Hepatocyte (in vitro differentiated cells): ENCODE data around the gene NKD1. TPM values are rescaled to one million over a fixed set of nuclear protein-coding genes. Genes with fewer than 3 reads are reported as not detected.

ENCODE experiments used
- DNase-seq: peaks from one replicate; pipeline ENCODE4 v3.0.0-alpha.2; 2016; ENCODE audit warnings: low spot score
- H2AFZ ChIP-seq: fragments of 200-600 bp; sonication (generic); 2 replicates; pipeline ENCODE4 v1.6.0; 2016; ENCODE audit warnings: antibody characterized with exemption, mild to moderate bottlenecking
- H3K27ac ChIP-seq: fragments of 200-600 bp; sonication (generic); 2 replicates; pipeline ENCODE4 v1.5.1; 2016; ENCODE audit warnings: mild to moderate bottlenecking
- H3K27me3 ChIP-seq: fragments of 200-600 bp; sonication (generic); 2 replicates; pipeline ENCODE4 v1.6.1; 2016
- H3K36me3 ChIP-seq: fragments of 200-600 bp; sonication (generic); replicated peaks from 2 replicates; pipeline ENCODE4 v1.5.1; 2016; ENCODE audit warnings: low read depth; ENCODE audit not compliant: insufficient read depth
- H3K4me1 ChIP-seq: fragments of 200-600 bp; sonication (generic); 2 replicates; pipeline ENCODE4 v1.5.1; 2016; ENCODE audit warnings: mild to moderate bottlenecking, moderate library complexity; ENCODE audit not compliant: insufficient read depth
- H3K4me2 ChIP-seq: fragments of 200-600 bp; sonication (generic); 2 replicates; pipeline ENCODE4 v1.6.0; 2016
- H3K4me3 ChIP-seq: fragments of 200-600 bp; sonication (generic); 2 replicates; pipeline ENCODE4 v1.5.1; 2016; ENCODE audit warnings: mild to moderate bottlenecking
- H3K79me2 ChIP-seq: fragments of 200-600 bp; sonication (generic); 2 replicates; pipeline ENCODE4 v1.6.0; 2017; ENCODE audit warnings: mild to moderate bottlenecking
- H3K9me2 ChIP-seq: fragments of 200-600 bp; sonication (generic); replicated peaks from 2 replicates; pipeline ENCODE4 v1.6.0; 2017; ENCODE audit warnings: mild to moderate bottlenecking; ENCODE audit not compliant: insufficient read depth
- H3K9me3 ChIP-seq: fragments of 200-600 bp; sonication (generic); 2 replicates; pipeline ENCODE4 v1.5.1; 2016; ENCODE audit warnings: low read depth, mild to moderate bottlenecking
- H4K20me1 ChIP-seq: fragments of 200-600 bp; sonication (generic); 2 replicates; pipeline ENCODE4 v1.6.0; 2016; ENCODE audit warnings: mild to moderate bottlenecking; ENCODE audit not compliant: insufficient read depth, poor library complexity, severe bottlenecking
- EZH2 ChIP-seq: fragments of 200-600 bp; sonication (generic); IDR thresholded peaks from 2 replicates; pipeline ENCODE4 v1.6.1; 2016; ENCODE audit warnings: antibody characterized with exemption, mild to moderate bottlenecking, borderline replicate concordance
- EZH2phosphoT487 ChIP-seq: fragments of 200-600 bp; sonication (generic); IDR thresholded peaks from one replicate; pipeline ENCODE4 v1.6.1; 2018; ENCODE audit warnings: antibody characterized with exemption, mild to moderate bottlenecking, low read depth, moderate library complexity; ENCODE audit not compliant: unreplicated experiment, severe bottlenecking
- WGBS: methylation state at CpG from one replicate; pipeline ENCODE4 v1.1.6; 2016; ENCODE audit warnings: low lambda C conversion rate; ENCODE audit errors: missing lambda C conversion rate; 5-methylcytosine and 5-hydroxymethylcytosine counted together
- polyA plus RNA-seq: library from polyadenylated mRNA; unstranded; fragments of >200 nt; fragmentation: Nextera tagmentation; extraction: Ambion mirVana; gene quantifications from 2 replicates; pipeline ENCODE4 v1.2.1, GENCODE V29; 2016
- total RNA-seq: library from RNA; depleted of rRNA; stranded (reverse); fragments of >200 nt; gene quantifications from 2 replicates; pipeline ENCODE4 v1.2.3, GENCODE V29; 2014
- TF ChIP-seq, protein P1 (sequence below): fragments of 200-600 bp; sonication (generic); IDR thresholded peaks from 2 replicates; pipeline ENCODE4 v1.5.1; 2016; ENCODE audit warnings: antibody characterized with exemption, mild to moderate bottlenecking; ENCODE audit not compliant: poor library complexity

Gene NKD1
- total and polyA plus RNA-seq, 2 experiments from 2014 or later = 5.9 to 26.3 TPM

DNA sequence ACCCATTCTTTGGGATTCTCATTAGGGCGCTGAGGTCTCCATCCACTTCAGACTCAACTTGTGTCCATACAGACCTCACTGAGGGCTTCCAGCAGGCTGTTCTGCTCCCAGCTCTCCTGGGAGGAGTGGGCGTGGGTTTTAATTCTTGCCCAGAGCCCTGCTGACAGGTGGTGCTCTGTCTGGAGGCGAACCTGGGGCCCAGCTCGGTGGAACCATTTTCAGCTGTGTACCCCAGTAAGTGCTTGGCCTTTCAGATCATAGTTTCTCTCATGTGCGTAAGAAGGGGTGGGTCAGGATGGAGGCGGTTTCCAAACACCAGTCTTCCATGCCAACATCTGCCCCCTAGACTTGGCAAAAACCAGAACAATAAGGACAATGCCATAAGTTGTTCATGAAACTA lies 21.4 kb upstream of the NKD1 start:
- H3K4me2 ChIP-seq = no peak overlapping the region
- H2AFZ ChIP-seq = no peak overlapping the region
- H3K9me3 ChIP-seq = no peaks in the 10 kb centered on the region
- H3K4me3 ChIP-seq = no peak overlapping the region
- H3K79me2 ChIP-seq = no peaks in the 10 kb centered on the region
- H4K20me1 ChIP-seq = no peaks in the 10 kb centered on the region
- no peaks in the 10 kb centered on the region for H3K27me3 ChIP-seq
- WGBS = 93% methylated on average over 6 of the region's 6 CpGs
- TF ChIP-seq EZH2phosphoT487 (no peak), EZH2 (no peak)
- TF ChIP-seq, protein P1, sequence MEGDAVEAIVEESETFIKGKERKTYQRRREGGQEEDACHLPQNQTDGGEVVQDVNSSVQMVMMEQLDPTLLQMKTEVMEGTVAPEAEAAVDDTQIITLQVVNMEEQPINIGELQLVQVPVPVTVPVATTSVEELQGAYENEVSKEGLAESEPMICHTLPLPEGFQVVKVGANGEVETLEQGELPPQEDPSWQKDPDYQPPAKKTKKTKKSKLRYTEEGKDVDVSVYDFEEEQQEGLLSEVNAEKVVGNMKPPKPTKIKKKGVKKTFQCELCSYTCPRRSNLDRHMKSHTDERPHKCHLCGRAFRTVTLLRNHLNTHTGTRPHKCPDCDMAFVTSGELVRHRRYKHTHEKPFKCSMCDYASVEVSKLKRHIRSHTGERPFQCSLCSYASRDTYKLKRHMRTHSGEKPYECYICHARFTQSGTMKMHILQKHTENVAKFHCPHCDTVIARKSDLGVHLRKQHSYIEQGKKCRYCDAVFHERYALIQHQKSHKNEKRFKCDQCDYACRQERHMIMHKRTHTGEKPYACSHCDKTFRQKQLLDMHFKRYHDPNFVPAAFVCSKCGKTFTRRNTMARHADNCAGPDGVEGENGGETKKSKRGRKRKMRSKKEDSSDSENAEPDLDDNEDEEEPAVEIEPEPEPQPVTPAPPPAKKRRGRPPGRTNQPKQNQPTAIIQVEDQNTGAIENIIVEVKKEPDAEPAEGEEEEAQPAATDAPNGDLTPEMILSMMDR = no peak
- H3K9me2 ChIP-seq = no peaks in the 10 kb centered on the region
- no peaks in the 10 kb centered on the region for H3K36me3 ChIP-seq
- H3K27ac ChIP-seq = no peak overlapping the region
- no peak for DNase-seq
- H3K4me1 ChIP-seq = no peaks in the 10 kb centered on the region

DNA sequence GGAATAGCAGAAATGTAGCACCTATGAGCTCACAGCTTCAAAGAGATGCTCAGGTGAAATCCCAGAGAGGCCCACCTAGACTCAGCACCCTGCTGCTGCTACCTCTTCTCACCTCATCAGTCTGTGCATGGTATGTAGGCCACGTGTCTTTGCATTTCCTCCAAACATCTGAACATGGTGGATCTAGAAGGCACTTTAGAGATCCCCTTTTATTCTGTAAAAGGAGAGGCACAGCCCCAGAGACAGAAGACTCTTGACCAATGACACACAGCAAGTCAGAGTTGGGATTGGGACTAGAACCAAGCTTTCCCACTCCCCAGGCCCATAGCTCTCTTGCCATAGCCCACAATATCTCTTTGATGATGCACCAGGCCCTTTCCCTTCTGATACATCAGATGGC lies 19.4 kb upstream of the NKD1 start:
- Histone ChIP-seq H3K27me3 (no peaks in the 10 kb centered on the region), H3K9me2 (no peaks in the 10 kb centered on the region), H3K27ac (no peak overlapping the region), H2AFZ (no peak overlapping the region), H3K36me3 (no peaks in the 10 kb centered on the region), H3K4me3 (no peak overlapping the region), H3K9me3 (no peaks in the 10 kb centered on the region), H3K4me1 (no peaks in the 10 kb centered on the region), H3K79me2 (no peaks in the 10 kb centered on the region), H4K20me1 (no peaks in the 10 kb centered on the region), H3K4me2 (no peak overlapping the region)
- 87% methylated on average over 1 of the region's 1 CpG for WGBS
- no peak for DNase-seq
- TF ChIP-seq, protein P1 = no peak

DNA sequence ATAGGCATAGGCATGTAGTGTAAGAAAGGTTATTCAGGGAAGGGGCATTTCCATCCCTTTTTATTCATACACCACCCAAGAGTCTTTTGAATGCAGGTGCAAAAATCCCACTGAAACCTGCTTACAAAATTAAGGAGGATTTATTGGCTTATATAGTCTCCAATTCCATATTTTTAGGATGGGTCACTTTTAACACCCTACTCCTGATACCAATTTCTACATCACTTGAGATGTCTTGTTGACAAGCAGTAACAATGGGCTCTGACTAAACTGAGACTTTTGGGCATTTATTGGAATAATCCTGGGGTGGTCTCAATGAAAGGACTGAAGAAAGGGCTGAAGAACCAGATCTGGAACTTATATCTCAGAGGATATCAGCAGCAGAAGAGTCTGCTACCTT lies 18.9 kb upstream of the NKD1 start:
- H4K20me1 ChIP-seq = no peaks in the 10 kb centered on the region
- no peak overlapping the region for H3K27ac ChIP-seq
- H3K27me3 ChIP-seq = no peaks in the 10 kb centered on the region
- no peaks in the 10 kb centered on the region for H3K4me1 ChIP-seq
- no peaks in the 10 kb centered on the region for H3K9me3 ChIP-seq
- TF ChIP-seq EZH2phosphoT487 (no peak), EZH2 (no peak)
- TF ChIP-seq, protein P1 = no peak
- H3K4me2 ChIP-seq = no peak overlapping the region
- H2AFZ ChIP-seq = no peak overlapping the region
- no peaks in the 10 kb centered on the region for H3K9me2 ChIP-seq
- H3K36me3 ChIP-seq = no peaks in the 10 kb centered on the region
- DNase-seq = no peak
- H3K79me2 ChIP-seq = no peaks in the 10 kb centered on the region
- H3K4me3 ChIP-seq = no peak overlapping the region
